ENCODE results near the gene KIF23.

KIF23 gene

DNA sequence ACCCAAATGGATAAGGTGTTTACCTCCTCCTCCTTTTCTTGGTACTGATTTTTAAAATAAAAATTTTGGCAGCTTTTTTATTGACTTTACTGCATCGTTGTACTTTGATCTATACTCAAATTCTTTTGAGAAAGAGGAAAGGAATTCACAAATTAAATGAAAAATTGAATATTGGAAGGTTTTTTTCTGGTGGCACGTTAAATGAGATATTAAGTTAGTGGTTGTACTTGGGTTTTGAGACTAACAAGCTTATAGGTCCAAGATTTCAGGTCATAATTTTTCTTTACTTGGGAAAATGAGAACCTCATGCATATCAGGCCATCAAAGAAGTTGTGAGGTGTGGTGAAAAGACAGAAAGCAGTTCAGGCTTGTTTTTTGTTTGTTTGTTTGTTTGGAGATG, 52.6 kb downstream of the KIF23 start:
- no peak overlapping the region for H3K4me3 ChIP-seq (ENCODE audit: low read depth in 1 of 2, low read length in 2 of 2)
- H3K79me2 ChIP-seq (ENCODE audit: insufficient read depth, low read length), result no peaks in the 10 kb centered on the region
- H3K4me1 ChIP-seq (ENCODE audit: insufficient read depth, low read length), result peaks cover 18% of the 10 kb centered on the region
- DNase-seq (no peak), ATAC-seq (ENCODE audit: insufficient read depth, low read depth) (no peak)
- no peak overlapping the region for H3K27ac ChIP-seq (ENCODE audit: low read length)
- H3K9ac ChIP-seq (ENCODE audit: low read depth, low read length), result no peak overlapping the region
- no peaks in the 10 kb centered on the region for H3K9me3 ChIP-seq (ENCODE audit: insufficient read depth, low read length, severe bottlenecking)
- H3K27me3 ChIP-seq (ENCODE audit: insufficient read depth, low read length, poor library complexity), result no peaks in the 10 kb centered on the region
- H3K4me2 ChIP-seq (ENCODE audit: insufficient read depth, low read length), result no peak overlapping the region
- TF ChIP-seq EZH2 (IDR thresholded peaks at IDR 0.05; ENCODE audit: borderline replicate concordance, low read depth, low read length, severe bottlenecking), result no peak
- TF ChIP-seq, protein P1, sequence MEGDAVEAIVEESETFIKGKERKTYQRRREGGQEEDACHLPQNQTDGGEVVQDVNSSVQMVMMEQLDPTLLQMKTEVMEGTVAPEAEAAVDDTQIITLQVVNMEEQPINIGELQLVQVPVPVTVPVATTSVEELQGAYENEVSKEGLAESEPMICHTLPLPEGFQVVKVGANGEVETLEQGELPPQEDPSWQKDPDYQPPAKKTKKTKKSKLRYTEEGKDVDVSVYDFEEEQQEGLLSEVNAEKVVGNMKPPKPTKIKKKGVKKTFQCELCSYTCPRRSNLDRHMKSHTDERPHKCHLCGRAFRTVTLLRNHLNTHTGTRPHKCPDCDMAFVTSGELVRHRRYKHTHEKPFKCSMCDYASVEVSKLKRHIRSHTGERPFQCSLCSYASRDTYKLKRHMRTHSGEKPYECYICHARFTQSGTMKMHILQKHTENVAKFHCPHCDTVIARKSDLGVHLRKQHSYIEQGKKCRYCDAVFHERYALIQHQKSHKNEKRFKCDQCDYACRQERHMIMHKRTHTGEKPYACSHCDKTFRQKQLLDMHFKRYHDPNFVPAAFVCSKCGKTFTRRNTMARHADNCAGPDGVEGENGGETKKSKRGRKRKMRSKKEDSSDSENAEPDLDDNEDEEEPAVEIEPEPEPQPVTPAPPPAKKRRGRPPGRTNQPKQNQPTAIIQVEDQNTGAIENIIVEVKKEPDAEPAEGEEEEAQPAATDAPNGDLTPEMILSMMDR (IDR thresholded peaks at IDR 0.05; ENCODE audit: borderline replicate concordance, extremely low read depth, low read length, poor library complexity, severe bottlenecking), result no peak
- H3K36me3 ChIP-seq (ENCODE audit: insufficient read depth, low read length), result no peaks in the 10 kb centered on the region
- no peaks in the 10 kb centered on the region for H4K20me1 ChIP-seq (ENCODE audit: insufficient read depth, low read length)
- H2AFZ ChIP-seq (ENCODE audit: low read depth, low read length), result no peak overlapping the region

DNA sequence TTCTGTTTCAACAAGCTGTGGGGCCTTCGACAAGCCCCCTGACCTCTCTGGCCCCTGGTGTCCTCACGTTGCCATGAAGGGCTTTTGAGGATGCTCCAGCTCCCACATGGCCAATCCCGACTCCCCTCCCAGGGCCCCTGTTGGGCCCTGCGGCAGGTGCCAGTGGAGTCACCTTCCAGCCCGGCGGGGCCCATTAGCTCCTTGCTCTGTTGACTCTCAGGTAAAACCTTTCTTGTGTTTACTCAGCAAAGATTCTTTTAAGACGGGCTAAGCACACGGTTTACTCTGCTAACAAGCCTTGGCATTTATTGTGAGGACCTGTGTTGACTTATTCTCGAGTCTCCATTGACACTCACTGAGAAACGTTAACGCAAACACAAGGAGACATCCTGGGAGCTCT, 53.5 kb downstream of the KIF23 start:
- ATAC-seq (ENCODE audit: insufficient read depth, low read depth), result no peak
- TF ChIP-seq, protein P1 (IDR thresholded peaks at IDR 0.05; ENCODE audit: borderline replicate concordance, extremely low read depth, low read length, poor library complexity, severe bottlenecking), result no peak

DNA sequence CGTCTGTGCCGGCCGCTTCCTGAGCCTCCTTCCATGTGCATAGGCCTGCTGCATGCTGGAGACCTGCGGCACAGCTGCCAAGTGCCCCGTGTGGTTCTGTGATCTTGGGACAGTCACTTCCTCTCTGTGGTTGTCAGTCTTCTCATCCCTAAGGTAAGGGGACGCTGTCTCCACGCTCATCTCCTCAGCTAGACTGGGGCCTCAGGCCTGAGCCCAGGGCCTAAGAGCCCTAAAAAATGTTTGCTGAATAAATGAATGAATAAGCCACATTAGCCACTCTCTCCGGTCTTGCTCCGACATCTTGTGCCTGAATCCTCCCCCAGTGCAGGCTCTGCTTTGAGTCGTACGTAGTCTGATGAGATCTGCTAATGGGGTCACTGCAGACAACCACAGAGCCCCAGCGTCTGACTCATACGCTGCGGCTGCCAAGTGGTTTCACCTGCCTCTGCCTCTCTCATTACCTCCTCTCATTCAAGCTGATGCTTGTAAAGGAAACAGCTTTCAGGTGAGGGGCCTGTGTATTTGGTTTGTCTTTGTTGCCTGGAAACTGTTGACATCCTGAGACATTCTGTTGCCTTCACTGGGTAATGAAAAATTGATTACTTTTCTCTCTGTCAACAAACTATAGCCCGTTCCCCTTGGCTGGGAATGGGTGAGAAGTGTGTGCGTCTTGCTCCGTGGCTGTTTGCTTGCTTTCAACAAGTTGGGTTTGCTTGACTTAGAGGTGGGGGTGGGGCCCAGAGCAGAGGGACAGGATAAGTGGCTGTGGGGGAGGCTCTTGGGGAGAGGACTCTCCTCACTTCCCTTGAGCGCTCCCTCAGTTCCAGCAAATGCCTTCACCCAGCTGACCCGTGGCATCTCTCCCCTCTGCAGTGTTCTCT, 54.3 kb downstream of the KIF23 start:
- no peak overlapping the region for H3K27ac ChIP-seq (ENCODE audit: low read length)
- no peaks in the 10 kb centered on the region for H4K20me1 ChIP-seq (ENCODE audit: insufficient read depth, low read length)
- no peaks in the 10 kb centered on the region for H3K79me2 ChIP-seq (ENCODE audit: insufficient read depth, low read length)
- no peak overlapping the region for H3K9ac ChIP-seq (ENCODE audit: low read depth, low read length)
- no peak overlapping the region for H3K4me3 ChIP-seq (ENCODE audit: low read depth in 1 of 2, low read length in 2 of 2)
- peak; percentile 57 for DNase-seq
- H3K27me3 ChIP-seq (ENCODE audit: insufficient read depth, low read length, poor library complexity), result no peaks in the 10 kb centered on the region
- no peak overlapping the region for H3K4me2 ChIP-seq (ENCODE audit: insufficient read depth, low read length)
- no peaks in the 10 kb centered on the region for H3K9me3 ChIP-seq (ENCODE audit: insufficient read depth, low read length, severe bottlenecking)
- no peaks in the 10 kb centered on the region for H3K36me3 ChIP-seq (ENCODE audit: insufficient read depth, low read length)
- peaks cover 2% of the 10 kb centered on the region for H3K4me1 ChIP-seq (ENCODE audit: insufficient read depth, low read length)
- peak; percentile 86 for ATAC-seq (ENCODE audit: insufficient read depth, low read depth)
- TF ChIP-seq, protein P1 (IDR thresholded peaks at IDR 0.05; ENCODE audit: borderline replicate concordance, extremely low read depth, low read length, poor library complexity, severe bottlenecking), result no peak
- TF ChIP-seq EZH2 (IDR thresholded peaks at IDR 0.05; ENCODE audit: borderline replicate concordance, low read depth, low read length, severe bottlenecking), result no peak
- no peak overlapping the region for H2AFZ ChIP-seq (ENCODE audit: low read depth, low read length)

More for the DNA sequence above, 53.5 kb downstream of the KIF23 start:
- no peak for DNase-seq
- no peak overlapping the region for H3K4me3 ChIP-seq (ENCODE audit: low read depth in 1 of 2, low read length in 2 of 2)
- H3K4me1 ChIP-seq (ENCODE audit: insufficient read depth, low read length), result peaks cover 10% of the 10 kb centered on the region
- no peaks in the 10 kb centered on the region for H4K20me1 ChIP-seq (ENCODE audit: insufficient read depth, low read length)
- H3K27me3 ChIP-seq (ENCODE audit: insufficient read depth, low read length, poor library complexity), result no peaks in the 10 kb centered on the region
- H3K9me3 ChIP-seq (ENCODE audit: insufficient read depth, low read length, severe bottlenecking), result no peaks in the 10 kb centered on the region
- H3K9ac ChIP-seq (ENCODE audit: low read depth, low read length), result no peak overlapping the region
- no peaks in the 10 kb centered on the region for H3K36me3 ChIP-seq (ENCODE audit: insufficient read depth, low read length)
- no peak overlapping the region for H3K4me2 ChIP-seq (ENCODE audit: insufficient read depth, low read length)
- no peak overlapping the region for H2AFZ ChIP-seq (ENCODE audit: low read depth, low read length)
- H3K79me2 ChIP-seq (ENCODE audit: insufficient read depth, low read length), result no peaks in the 10 kb centered on the region
- no peak overlapping the region for H3K27ac ChIP-seq (ENCODE audit: low read length)
